Epithelial cell of esophagus (primary cell): ENCODE results near the gene IFNL4.

Experiments
- DNase-seq: peaks from one replicate; pipeline ENCODE4 v3.0.0; 2010; ENCODE audit warnings: low read depth
- H3K4me3 ChIP-seq: 2 replicates; pipeline ENCODE4 v1.5.1; 2011; ENCODE audit warnings: mild to moderate bottlenecking, low read length, control low read depth
- TF ChIP-seq, protein P1 (sequence below): IDR thresholded peaks from 2 replicates; pipeline ENCODE4 v1.5.1; 2011; ENCODE audit warnings: low read depth, mild to moderate bottlenecking, low read length, control low read depth, inconsistent platforms; ENCODE audit not compliant: insufficient read depth; ENCODE audit errors: missing control alignments

IFNL4 gene

GRCh38 chr19:39206122-39206521 is 42.5 kb downstream of the IFNL4 start:
- TF ChIP-seq, protein P1, sequence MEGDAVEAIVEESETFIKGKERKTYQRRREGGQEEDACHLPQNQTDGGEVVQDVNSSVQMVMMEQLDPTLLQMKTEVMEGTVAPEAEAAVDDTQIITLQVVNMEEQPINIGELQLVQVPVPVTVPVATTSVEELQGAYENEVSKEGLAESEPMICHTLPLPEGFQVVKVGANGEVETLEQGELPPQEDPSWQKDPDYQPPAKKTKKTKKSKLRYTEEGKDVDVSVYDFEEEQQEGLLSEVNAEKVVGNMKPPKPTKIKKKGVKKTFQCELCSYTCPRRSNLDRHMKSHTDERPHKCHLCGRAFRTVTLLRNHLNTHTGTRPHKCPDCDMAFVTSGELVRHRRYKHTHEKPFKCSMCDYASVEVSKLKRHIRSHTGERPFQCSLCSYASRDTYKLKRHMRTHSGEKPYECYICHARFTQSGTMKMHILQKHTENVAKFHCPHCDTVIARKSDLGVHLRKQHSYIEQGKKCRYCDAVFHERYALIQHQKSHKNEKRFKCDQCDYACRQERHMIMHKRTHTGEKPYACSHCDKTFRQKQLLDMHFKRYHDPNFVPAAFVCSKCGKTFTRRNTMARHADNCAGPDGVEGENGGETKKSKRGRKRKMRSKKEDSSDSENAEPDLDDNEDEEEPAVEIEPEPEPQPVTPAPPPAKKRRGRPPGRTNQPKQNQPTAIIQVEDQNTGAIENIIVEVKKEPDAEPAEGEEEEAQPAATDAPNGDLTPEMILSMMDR: no peak
- H3K4me3 ChIP-seq: no peak overlapping the region
- no peak for DNase-seq

- TF ChIP-seq, protein P1: no peak
- DNase-seq: no peak
- no peak overlapping the region for H3K4me3 ChIP-seq
Measured at GRCh38 chr19:39205449-39205764, 43.2 kb downstream of the IFNL4 start.

DNA sequence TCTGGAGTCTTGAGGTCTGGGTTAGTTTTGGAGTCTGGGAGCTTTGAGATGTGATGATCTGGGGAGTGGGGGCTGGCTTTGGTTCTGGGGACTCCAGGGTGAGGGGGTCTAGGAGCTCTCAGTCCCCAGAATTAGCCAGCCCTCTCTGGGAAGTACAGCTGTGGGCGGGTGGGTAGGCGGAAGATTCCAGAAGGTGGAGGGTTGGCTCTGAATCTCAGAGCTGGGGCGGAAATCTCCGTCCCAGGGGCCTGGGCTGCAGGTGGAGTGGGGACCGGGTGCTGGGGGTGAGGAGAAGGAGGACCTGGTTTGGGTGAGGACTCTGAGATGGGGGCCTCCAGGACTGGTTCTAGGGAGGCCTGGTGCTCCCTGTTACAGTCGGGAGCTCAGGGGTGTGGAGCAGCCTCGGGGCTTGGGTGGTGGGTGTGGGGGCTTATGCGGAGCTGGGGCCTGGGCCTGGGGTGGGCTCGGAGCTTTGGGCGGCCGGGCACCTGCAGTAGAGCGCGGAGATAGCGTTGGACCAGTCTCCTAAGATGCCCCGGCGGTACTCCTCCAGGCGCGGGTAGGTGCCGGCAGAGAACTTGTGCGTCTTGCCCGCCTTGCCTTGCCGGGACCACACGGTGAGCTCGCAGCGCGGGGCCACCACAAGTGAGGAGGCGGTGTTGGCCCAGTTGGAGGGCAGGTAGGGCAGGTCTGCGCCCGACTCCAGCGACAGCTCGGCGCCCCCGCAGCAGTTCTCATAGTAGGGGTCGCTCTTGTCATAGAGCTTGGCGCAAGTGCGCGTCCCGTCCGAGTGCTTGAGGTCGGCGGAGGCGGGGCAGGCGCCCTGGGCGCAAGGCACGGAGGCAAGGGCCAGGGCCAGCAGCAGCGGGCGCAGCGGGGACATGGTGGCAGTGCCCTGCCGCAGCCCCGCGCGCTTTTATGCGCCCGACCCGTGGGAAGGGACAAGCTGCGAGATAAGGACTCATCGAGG is 45.0 kb downstream of the IFNL4 start, which contains the start of gene SYCN:
Gene SYCN, minus strand, starts transcription at position 892 of the 970 bp plus-strand sequence. Its CDS starts 9 bp downstream, at position 883.
- DNase-seq: no peak
- no peak within 1 kb of the TSS for H3K4me3 ChIP-seq
- TF ChIP-seq, protein P1: no peak

GRCh38 chr19:39202998-39203355 is 45.7 kb downstream of the IFNL4 start:
- no peak overlapping the region for H3K4me3 ChIP-seq
- TF ChIP-seq, protein P1: no peak
- DNase-seq: no peak

DNA sequence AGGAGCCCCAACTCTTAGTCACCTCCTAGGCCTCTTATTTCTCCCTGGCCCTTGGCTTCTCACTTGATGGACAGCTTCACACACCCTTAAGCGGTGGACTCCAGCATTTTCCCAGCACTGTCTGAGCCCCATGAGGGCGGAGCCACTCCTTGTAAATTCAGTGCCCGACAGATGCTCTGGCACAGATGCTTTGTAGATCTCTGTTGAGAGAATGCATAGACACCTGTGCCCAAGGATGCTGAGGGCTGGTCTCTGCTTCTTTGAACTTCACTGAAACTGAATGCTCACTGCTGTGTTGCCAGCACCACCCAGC is 47.9 kb downstream of the IFNL4 start:
- TF ChIP-seq, protein P1: no peak
- no peak for DNase-seq
- H3K4me3 ChIP-seq: no peak overlapping the region

DNA sequence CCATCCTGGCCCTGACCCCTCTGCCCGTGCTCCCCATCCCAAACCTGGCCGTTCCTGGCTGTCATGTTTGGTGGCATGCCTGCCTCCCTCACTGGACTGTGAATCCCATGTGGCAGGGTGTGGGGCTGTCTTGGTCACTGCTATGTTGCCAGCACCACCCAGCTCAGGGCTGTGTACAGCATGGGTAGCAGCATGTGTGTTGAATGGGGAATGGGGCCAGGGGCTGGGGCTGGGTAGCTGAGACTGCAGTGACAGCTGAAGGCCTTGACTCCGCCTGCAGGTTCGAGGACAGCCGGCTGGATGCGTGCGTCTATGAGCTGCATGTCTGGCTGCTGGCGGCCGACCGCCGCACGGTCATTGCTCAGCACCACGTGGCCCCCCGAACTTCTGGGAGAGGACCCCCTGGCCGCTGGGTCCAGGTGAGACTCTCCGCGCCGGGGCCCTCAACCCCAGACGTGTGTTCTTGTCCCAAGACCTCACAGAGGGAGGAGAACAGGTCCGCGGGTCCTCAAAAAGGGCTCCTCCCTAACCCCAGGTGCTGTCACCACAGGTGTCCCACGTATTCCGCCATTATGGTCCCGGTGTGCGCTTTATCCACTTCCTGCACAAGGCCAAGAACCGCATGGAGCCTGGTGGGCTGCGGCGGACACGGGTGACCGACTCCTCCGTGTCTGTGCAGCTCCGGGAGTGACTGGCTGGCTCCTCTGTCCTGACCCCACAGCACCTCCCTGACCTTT is 48.4 kb downstream of the IFNL4 start:
- no peak overlapping the region for H3K4me3 ChIP-seq
- no peak for DNase-seq
- TF ChIP-seq, protein P1: no peak
